NCI-H460 (cell line): Measurements from ENCODE around the gene DCX. TPM values are rescaled to one million over a fixed set of nuclear protein-coding genes. Genes with fewer than 3 reads are reported as not detected.
"Not testable (repeated sequence)": the region's sequence is repeated elsewhere in the genome, so short reads cannot be mapped to it uniquely, and the experiment has no call there.

ENCODE experiments used
- DNase-seq: peaks from one replicate; pipeline ENCODE4 v3.0.0-alpha.2; 2016; ENCODE audit warnings: low read depth; ENCODE audit errors: extremely low read depth
- total RNA-seq: library from RNA; depleted of rRNA; stranded (reverse); fragments of >200 nt; shearing (Covaris generic); gene quantifications from 2 replicates; pipeline ENCODE4 v1.2.3, GENCODE V29; 2014

The DCX gene
- total RNA-seq, 1 experiment from 2014 or later = not detected

DNA sequence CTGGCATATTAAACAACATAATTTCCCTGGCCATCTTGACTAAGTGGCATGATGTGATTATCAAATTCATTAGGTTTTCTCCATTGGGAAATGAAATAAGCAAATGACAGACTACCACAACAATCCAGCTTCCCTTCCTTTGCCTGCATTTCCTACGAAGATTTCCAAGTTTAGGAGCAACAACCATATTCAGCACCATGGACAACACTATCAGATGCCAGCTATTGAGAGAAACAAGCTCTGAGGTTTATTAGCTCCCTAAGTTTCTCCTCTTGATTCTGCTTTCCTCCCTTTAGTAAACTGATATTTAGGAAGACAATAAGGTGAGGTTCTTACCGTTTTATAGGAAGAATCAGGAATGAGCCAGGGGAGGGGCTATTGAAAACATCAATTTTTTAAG, 36.2 kb downstream of the DCX start:
- DNase-seq = peak; percentile 1

DNA sequence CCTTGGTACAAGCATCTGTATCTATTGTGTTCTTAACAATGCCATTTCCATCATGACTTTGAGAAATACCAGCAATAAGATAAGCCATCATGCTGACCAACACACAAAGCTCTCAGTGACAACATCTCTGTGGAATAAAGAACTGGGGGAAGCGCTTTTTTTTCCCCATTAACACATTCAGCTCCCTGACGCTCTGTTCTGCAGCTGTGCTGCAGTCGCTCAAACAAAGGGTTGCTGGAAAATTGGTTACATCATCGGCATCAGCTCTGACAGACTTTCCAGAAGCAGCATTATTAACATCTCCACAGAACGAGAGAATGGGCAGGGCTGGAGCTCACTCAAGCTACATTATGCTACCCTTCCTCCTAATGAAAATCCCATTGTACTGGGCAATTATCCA, 39.9 kb downstream of the DCX start:
- DNase-seq = no peak

DNA sequence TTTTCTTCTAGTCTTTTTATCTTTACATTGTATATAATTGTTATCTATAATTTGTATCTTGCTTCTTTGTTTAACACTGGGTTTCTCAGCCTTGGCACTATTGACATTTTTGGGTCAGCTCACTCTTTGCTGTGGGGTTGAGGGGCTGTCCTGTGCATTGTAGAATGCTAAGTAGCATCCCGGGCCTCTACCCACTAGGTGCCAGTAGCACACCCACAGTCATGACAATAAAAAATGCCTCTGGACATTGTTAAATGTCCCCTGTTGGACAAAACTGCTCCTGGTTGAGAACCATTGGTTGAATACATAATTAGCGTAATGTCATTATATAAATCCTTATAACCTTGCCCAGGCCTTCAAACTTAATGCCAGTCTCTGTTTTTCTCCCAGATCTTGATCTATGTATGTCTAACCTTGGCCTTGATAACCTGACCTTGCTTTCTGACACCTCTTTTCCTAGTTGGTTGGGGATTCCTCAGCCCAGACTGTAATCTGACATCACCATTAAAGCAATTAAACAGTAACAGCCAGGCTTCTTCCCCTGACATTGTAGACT, 46.1 kb downstream of the DCX start:
- DNase-seq = no peak

DNA sequence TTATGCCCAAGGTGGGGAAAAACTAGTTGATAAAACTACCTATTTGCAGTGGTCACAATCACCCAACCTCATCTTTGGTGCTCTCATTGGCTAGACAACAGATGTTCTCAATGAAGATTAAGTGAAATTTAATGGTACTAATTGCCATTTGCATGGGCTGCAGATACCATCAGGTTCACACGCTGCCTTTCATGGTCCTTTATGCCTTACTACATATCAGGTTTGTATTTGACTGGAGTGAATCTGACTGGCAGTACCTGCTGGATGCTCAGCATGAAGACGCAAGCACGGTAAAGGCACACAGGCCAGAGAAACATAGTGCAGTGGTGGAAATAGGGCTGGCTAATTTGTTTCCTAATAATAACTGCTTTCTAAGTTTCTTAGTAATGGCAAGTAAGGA, 48.3 kb downstream of the DCX start:
- DNase-seq = no peak

DNA sequence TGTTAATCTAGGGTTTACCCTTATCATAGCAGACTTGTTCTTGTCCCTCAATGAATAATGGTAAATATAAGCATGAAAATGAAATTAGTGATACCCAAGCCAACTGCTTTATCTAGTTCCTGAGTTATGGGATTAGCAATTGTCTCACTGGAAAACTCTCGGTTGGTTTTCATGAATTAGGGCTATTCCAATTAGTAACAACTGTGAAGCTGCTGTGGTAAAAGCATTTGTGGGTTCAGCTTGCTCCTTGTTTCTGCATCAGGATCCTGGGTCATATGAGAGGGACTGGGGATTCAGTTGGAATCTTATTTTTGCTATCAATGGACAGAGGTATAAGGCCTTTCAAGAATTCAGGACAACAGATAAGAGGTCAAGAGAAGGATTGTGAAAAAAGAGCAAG, 50.2 kb downstream of the DCX start:
- no peak for DNase-seq

DNA sequence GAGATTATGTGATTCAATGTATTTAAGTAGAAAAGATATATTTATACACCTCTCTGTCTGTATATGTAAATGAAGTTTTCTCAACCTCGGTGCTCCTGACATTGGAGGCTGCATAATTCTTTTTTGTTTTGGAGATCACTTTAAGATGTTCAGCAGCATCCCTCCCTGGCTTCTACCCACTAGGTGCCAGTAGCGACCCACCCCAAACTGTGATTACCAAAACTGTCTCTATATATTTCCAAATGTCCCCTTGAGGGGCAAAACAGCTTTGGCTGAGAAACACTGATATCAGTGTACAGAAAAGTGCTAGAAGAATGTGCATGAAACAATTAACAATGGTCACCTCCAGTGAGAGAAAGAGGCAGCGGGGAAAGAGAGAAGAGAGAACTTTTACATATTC, 51.2 kb downstream of the DCX start:
- no peak for DNase-seq

DNA sequence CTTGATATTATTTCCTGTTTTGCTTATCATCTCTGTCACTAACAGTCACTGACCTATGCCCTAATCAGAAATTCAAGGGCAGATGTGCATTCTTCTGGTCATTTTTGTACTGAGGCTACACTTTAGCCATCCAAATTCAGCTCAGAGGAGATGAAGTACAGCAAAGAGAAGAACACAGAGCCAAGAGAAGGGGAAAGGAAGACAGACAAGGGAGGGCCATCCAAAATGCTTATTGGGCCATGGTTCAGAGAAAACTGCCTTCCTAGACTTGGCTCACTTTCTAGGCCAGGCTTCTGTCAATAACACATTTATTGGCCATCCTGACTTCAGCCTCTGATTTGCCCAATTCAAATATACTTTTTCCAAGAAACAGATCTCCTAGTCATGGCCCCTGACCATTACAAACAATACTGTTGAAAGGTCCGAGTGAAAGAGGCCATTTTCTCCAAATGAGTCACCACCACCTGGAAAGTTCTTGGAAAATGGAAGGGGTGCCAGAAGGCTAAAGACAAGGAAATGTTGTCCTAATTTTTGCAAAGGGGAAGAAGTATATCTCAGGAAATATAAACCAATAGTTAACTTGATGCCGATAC, 56.4 kb downstream of the DCX start:
- no peak for DNase-seq

DNA sequence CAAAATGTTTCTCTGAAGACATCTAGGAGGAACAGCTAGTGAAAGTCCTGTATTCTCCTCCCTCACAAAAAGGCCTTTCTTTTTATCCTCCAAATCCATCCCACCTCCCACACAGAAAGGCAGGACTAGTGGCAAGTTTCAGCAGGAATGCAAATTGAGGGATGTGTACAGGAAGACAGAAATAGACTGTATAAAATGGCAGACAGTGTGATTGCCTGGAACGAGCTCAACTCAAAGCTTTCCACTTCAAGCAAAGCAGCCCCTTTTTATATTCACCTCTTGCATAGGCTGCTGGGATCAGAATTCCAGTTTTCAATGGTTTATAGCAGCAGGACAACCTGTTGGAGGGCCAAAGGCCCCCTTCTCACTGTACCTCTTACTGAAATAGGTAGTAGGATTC, 57.5 kb downstream of the DCX start:
- no peak for DNase-seq

DNA sequence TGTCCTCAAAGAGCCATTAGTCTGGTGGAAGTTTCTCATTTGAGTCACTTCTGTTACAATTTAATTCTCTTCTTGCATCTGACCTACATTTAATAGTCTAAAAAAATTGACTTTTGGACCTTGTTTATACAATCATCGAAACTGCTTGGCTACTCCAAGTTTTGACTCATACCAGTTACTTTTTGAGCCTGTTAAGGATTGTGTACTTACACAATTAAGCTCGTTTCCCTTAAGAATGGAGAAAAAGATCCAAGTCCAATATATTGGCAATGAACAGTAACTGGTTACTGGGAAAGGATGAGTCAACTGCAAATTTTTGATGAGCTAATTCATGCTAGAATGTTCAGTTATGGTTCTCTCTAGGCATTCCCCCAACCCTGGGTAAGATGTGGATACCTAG, 58.2 kb downstream of the DCX start:
- DNase-seq = no peak

DNA sequence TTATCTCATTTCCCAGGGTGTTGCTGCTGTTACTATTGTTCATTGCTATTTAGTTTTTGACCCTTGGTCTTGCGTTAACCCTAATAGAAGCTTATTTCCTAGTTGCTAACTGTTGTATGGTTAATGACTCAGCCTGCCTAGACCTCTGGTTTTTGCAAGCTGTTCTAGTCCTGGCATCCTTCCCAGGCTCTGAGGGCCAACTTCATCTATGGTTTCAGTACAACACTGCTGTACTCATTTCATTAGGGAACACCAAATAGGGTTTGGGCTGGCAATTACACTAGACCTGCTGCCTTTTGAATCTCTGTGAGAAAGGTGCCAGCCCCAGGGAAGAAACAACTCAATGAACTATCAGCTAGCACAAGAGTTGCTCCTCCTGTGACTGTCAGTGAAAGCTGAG, 59.6 kb downstream of the DCX start:
- no peak for DNase-seq

DNA sequence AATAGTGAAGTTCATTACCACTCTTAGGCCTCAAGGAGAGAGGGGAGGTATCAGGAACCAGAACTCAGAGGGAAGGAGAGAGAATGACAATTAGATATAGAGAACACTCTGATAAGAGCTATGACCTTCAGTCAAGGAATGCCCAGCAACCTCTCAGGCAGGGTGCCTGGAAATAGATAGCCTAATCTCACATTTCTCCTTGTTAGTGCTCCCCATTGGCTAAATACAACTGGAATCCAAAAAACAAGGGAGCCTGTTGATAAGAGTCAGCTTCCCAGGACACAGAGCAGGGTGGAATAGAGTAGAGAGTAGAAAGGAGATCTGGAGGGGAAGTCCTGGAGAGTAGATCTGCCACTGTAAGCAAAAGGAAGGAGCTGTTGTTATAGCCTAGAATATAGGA, 62.1 kb downstream of the DCX start:
- DNase-seq = no peak

DNA sequence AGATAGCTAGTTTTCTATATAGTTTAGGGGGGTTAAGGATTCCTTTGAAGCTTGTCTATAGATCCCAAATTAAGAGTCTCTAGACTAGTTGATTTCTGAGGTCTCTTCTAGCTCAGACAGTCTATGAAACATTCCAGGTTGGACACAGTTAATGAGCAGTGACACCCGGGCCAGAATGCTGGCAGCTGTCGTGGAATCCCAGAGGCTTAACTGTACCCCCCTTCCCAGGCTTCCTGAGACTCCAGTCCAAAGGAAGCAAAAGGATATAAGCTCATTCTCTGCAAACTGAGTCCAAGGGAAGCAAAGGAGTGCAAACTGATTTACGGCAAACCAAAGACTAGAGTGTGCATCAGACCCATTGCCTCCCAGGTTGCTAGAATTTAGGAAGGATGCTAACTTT, 62.9 kb downstream of the DCX start:
- no peak for DNase-seq

DNA sequence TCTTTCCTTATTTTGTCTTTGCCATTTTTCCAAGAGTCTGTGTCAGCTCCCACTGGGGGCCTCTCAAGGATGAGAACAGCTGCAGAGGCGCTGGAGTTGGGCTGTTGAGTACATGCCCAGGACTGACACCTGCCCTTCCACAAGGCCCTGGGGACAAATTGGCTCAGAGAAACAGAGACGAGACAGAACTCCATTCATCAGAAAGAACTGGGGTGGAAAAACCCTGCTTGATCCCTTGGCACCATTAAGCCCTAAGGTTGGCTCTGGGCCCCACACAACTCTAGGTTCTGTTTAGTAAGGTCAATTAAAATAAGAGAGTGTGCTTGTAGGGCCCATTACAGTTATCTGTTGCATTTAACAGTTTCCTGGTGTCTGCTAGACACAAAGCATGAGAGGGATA, 63.6 kb downstream of the DCX start:
- DNase-seq = no peak

DNA sequence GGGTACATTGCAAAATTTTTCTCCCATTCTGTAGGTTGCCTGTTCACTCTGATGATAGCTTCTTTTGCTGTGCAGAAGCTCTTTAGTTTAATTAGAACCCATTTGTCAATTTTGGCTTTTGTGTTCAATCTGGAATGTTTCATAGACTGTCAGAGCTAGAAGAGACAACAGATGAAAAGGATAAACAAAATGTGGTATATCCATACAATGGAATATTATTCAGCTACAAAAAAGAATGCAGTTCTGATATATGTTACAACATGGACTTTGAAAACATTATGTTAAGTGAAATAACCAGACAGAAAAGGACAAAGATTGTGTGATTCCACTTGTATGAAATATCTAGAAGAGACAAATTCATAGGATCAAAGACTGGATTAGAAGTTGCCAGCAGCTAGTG, 65.8 kb downstream of the DCX start:
- DNase-seq = not testable (repeated sequence)

DNA sequence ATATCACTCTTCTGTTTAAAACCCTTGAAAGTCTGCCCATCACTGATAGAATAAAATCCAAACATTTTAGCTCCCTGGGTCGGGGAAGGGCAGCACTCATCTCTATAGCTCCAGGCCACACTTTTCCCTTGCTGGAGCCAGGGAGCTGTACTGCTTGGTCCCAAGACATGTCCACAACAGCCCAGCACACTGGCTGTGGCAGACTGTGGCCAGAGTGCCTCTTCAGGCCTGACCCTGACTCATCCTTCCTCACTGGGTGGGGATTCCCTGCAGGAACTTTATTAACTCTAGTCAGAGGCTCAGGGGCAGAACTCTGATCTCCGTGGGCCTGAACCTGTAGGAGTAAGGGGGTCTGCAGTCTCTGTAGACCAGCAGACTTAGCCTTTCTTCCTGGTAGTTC, 71.9 kb downstream of the DCX start:
- no peak for DNase-seq

DNA sequence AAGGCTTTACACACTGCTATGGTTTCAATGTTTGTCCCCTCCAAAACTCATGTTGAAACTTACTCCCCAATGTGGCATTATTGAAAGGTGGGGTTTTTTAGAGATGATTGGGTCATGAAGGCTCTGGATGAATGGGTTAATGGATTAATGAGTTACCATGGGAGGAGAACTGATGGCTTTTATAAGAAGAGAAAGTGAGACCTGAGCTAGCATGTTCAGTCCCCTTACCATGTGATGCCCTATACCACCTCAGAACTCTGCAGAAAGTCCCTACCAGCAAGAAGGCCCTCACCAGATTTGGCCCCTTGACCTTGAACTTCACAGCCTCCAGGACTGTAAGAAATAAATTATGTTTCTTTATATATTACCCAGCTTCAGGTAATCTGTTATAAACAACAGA, 72.8 kb downstream of the DCX start:
- no peak for DNase-seq

DNA sequence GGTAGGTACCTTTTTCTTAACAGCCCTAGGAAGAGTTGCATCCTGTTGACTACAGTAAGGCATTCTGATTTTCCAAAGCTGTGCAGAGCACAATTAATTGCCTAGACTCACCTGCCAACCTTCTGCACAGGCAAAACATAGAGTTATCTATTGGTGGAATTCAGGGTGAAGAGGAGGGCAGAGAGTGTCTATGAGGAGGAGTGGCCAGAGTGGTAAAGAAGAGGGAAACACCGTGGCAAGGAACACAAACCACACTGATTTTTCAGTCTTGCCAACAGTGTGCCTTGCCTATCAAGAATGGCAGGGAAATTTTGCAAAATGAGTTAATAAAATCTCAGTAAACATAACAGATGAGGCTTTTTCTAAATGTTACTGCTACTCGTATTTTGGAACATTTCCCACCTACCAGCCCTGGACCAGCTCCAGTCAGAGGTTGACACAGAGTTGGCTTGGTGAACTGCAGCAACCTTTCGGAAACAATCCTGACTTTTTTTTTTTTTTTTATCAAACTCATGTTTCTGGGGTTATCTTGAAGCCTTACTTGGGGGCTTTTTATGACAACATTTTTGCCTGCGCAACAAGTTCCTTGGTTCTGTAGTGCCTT, 73.8 kb downstream of the DCX start:
- no peak for DNase-seq

DNA sequence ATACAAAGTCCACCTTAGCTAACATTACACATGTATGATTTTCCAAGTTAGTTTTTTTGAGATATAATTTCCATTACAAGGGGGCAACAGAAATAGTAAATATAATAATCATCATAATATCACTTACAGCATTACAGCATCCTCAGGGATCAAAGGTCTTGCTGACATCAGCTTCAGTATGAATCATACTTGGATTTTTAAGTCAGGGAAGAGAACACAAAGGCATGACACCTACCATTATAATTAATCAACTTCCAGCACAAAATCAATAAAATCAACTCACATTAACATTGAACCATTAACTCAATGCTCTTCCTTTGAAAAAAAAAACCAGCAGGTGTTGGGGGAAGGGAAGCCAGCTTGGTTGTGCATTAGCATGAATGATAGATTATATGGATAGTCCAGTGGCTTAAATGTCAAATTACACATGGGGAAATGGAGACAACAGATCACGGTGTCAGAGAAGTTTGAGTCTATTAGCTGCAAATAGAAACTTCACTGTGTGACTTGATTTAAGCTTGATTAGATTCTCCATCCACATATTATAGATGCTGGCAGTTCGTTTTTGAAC, 74.8 kb downstream of the DCX start:
- no peak for DNase-seq

DNA sequence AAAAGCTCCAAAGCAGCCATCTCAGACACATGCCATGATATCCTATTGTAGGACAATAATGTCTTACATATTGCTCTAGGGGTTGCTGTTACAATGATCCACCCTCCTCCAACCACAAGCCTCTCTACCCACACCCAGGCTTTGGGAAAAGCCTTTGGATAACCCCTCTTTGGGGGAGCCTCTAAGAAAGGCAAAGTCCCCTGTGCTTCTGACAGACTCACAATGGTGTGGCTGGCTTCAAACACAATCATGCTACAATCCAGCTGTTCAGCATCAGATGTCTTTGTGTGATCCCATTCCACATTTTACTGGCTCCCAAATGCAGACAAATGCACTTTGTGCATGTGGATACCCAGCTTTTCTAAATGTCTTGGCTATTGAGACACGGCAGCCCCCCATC, 75.9 kb downstream of the DCX start:
- no peak for DNase-seq

DNA sequence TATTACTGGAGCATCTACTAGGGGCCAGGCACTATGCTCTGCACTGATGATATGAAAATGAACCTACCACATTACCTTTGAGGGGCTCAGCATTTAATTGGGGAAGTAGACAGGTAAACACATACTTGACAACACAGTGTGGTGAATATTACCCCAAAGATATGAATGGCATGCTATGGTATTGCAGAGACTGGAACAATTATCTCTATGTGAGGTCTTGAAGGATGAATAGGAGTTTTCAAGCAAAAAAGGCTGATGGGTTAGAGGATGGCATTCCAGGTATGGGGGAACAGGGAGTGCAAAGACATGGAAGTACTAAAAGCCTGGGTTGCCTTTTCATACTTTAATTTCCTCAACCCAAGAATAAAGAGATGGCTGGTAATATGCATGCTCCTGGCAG, 82.6 kb downstream of the DCX start:
- no peak for DNase-seq

DNA sequence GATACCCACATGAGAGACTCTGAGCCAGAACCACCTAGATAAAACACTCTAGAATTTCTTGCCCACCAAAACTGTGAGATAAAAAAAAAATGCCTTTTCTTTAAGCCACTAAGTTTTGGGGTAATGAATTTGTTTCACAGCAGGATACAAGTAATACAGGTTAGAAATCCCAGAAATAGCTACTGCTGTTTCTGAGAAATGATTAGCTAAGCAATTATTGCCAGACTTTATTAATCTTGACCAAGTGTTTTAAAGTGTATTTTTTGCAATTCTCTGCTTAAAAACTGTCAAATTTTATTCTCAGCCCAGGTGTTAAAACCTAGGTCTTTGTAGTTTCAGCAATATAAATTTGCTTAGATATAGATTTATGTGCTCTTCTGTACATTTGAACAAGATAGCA, 83.1 kb downstream of the DCX start:
- no peak for DNase-seq

DNA sequence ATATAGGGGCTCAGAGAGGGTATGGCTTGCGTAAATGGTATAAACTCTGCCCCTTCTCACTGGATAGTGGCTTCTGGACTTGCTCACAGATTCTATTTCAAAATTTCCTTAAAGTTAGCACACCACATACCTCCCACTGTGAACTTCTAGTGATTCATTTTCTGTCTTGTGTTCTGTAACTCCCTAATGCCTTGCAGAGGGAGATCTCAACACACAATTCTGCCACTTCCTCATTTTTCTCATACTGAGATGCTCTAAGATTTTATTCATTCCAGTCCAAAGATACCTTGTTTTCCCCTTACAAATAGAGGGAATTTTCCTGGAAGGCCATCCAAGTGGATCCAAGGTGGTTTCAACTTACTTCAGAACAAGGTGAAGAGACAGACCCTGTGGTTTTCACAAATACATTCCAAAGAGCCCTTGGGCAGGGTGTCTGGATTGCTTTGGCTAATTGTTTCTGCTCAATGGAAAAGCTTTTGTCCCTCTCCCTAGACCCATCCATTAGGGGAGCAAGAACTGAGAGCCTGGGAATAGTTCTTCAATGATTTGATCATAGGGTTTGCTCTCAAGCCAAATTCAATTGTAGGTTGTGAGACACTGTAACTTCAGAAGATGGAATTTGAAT, 89.6 kb downstream of the DCX start:
- no peak for DNase-seq
